H9 (cell line): Measurements from ENCODE around the gene NUP214. TPM values are rescaled to one million over a fixed set of nuclear protein-coding genes. Genes with fewer than 3 reads are reported as not detected.

ENCODE experiments used
- DNase-seq: peaks from one replicate; pipeline ENCODE4 v3.0.0-alpha.2; 2017
- H2AFZ ChIP-seq: one replicate; pipeline ENCODE4 v1.6.1; 2013; ENCODE audit warnings: mild to moderate bottlenecking, low read length, control low read depth, moderate library complexity
- H2AK5ac ChIP-seq: 2 replicates; pipeline ENCODE4 v1.6.1; 2013; ENCODE audit warnings: low read length, control low read depth, mixed read lengths; ENCODE audit not compliant: insufficient read length
- H2BK120ac ChIP-seq: one replicate; pipeline ENCODE4 v1.6.1; 2013; ENCODE audit warnings: low read depth, mild to moderate bottlenecking, low read length, control low read depth, inconsistent platforms; ENCODE audit not compliant: poor library complexity, severe bottlenecking
- H2BK12ac ChIP-seq: 2 replicates; pipeline ENCODE4 v1.6.1; 2013; ENCODE audit warnings: low read length, control low read depth, mixed read lengths, low read depth; ENCODE audit not compliant: insufficient read length
- H2BK15ac ChIP-seq: 2 replicates; pipeline ENCODE4 v1.6.1; 2013; ENCODE audit warnings: low read depth, low read length, control low read depth
- H2BK20ac ChIP-seq: one replicate; pipeline ENCODE4 v1.6.1; 2013; ENCODE audit warnings: low read depth, mild to moderate bottlenecking, low read length, control low read depth, inconsistent platforms; ENCODE audit not compliant: poor library complexity, severe bottlenecking
- H2BK5ac ChIP-seq: 2 replicates; pipeline ENCODE4 v1.6.1; 2013; ENCODE audit warnings: low read length, control low read depth, mixed read lengths; ENCODE audit not compliant: insufficient read length
- H3K14ac ChIP-seq: 2 replicates; pipeline ENCODE4 v1.6.1; 2013; ENCODE audit warnings: low read length, control low read depth; ENCODE audit not compliant: insufficient read depth
- H3K18ac ChIP-seq: 2 replicates; pipeline ENCODE4 v1.6.1; 2013; ENCODE audit warnings: low read depth, mild to moderate bottlenecking, mixed read lengths, low read length, control low read depth; ENCODE audit not compliant: insufficient read length
- H3K23ac ChIP-seq: 2 replicates; pipeline ENCODE4 v1.6.1; 2013; ENCODE audit warnings: low read length, control low read depth, mixed read lengths, low read depth; ENCODE audit not compliant: insufficient read length
- H3K23me2 ChIP-seq: 2 replicates; pipeline ENCODE4 v1.6.1; 2013; ENCODE audit warnings: low read depth, mild to moderate bottlenecking, mixed read lengths, low read length, control low read depth; ENCODE audit not compliant: insufficient read length, poor library complexity, severe bottlenecking
- H3K27ac ChIP-seq: 2 replicates; pipeline ENCODE4 v1.5.1; 2013; ENCODE audit warnings: low read length, control low read depth, mixed read lengths, low read depth; ENCODE audit not compliant: insufficient read length
- H3K27me3 ChIP-seq: 2 replicates; pipeline ENCODE4 v1.6.1; 2013; ENCODE audit warnings: low read length, control low read depth, inconsistent platforms; ENCODE audit not compliant: insufficient read depth
- H3K4ac ChIP-seq: 2 replicates; pipeline ENCODE4 v1.6.1; 2013; ENCODE audit warnings: low read depth, mild to moderate bottlenecking, control low read depth, inconsistent platforms, low read length, moderate library complexity
- H3K4me1 ChIP-seq: 2 replicates; pipeline ENCODE4 v1.6.1; 2013; ENCODE audit warnings: low read length, control low read depth, inconsistent platforms; ENCODE audit not compliant: insufficient read depth
- H3K4me2 ChIP-seq: 2 replicates; pipeline ENCODE4 v1.6.1; 2013; ENCODE audit warnings: low read length, control low read depth, mixed read lengths; ENCODE audit not compliant: insufficient read length, insufficient read depth
- H3K56ac ChIP-seq: 2 replicates; pipeline ENCODE4 v1.6.1; 2013; ENCODE audit warnings: low read depth, mild to moderate bottlenecking, mixed read lengths, low read length, control low read depth; ENCODE audit not compliant: insufficient read length
- H3K79me1 ChIP-seq: 2 replicates; pipeline ENCODE4 v1.6.1; 2013; ENCODE audit warnings: low read depth, mild to moderate bottlenecking, moderate library complexity, low read length, control low read depth, inconsistent platforms; ENCODE audit not compliant: insufficient read depth, poor library complexity, severe bottlenecking
- H3K79me2 ChIP-seq: 2 replicates; pipeline ENCODE4 v1.6.1; 2013; ENCODE audit warnings: low read length, control low read depth, inconsistent platforms; ENCODE audit not compliant: insufficient read depth
- H3K9ac ChIP-seq: 2 replicates; pipeline ENCODE4 v1.6.1; 2013; ENCODE audit warnings: low read length, control low read depth, mixed read lengths; ENCODE audit not compliant: insufficient read length; ENCODE audit errors: extremely low read depth
- H3K9me3 ChIP-seq: one replicate; pipeline ENCODE4 v1.6.1; 2013; ENCODE audit warnings: low read depth, low read length, inconsistent platforms; ENCODE audit not compliant: control insufficient read depth
- H3T11ph ChIP-seq: one replicate; pipeline ENCODE4 v1.6.1; 2013; ENCODE audit warnings: mild to moderate bottlenecking, low read length, control low read depth, inconsistent platforms
- H4K20me1 ChIP-seq: one replicate; pipeline ENCODE4 v1.6.1; 2013; ENCODE audit not compliant: control insufficient read depth, insufficient read length, insufficient read depth
- H4K5ac ChIP-seq: 2 replicates; pipeline ENCODE4 v1.6.1; 2013; ENCODE audit warnings: low read depth, mild to moderate bottlenecking, mixed read lengths, low read length, control low read depth; ENCODE audit not compliant: insufficient read length
- H4K8ac ChIP-seq: replicated peaks from 2 replicates; pipeline ENCODE4 v1.6.1; 2013; ENCODE audit warnings: low read length, control low read depth, mixed read lengths, low read depth; ENCODE audit not compliant: insufficient read length
- H4K91ac ChIP-seq: 2 replicates; pipeline ENCODE4 v1.6.1; 2013; ENCODE audit warnings: low read depth, mild to moderate bottlenecking, moderate library complexity, mixed read lengths, low read length, control low read depth; ENCODE audit not compliant: insufficient read length
- H3K27ac Mint-ChIP-seq, 3 experiments: 2 replicates in 2 of 3; 3 replicates in 1 of 3; pipeline ENCODE4 v1.8.0; 2020 to 2021; ENCODE audit warnings: mixed read lengths in 3 of 3, mild to moderate bottlenecking in 1 of 3, moderate library complexity in 1 of 3
- H3K27me3 Mint-ChIP-seq: 2 replicates; pipeline ENCODE4 v1.8.0; 2021; ENCODE audit warnings: low read depth, mild to moderate bottlenecking, moderate library complexity, mixed read lengths
- H3K36me3 Mint-ChIP-seq, 3 experiments: 2 replicates in 2 of 3; 3 replicates in 1 of 3; pipeline ENCODE4 v1.8.0; 2020 to 2021; ENCODE audit warnings: low read depth in 3 of 3, mixed read lengths in 3 of 3; ENCODE audit not compliant: insufficient read depth in 1 of 3
- H3K4me1 Mint-ChIP-seq, 2 experiments: 2 replicates each; pipeline ENCODE4 v1.8.0; 2020; ENCODE audit warnings: mixed read lengths in 2 of 2
- H3K4me3 Mint-ChIP-seq, 2 experiments: 2 replicates in 1 of 2; 3 replicates in 1 of 2; pipeline ENCODE4 v1.8.0; 2020 to 2021; ENCODE audit warnings: mild to moderate bottlenecking in 2 of 2, mixed read lengths in 2 of 2, moderate library complexity in 1 of 2
- H3K9me3 Mint-ChIP-seq, 2 experiments: 2 replicates in 1 of 2; 3 replicates in 1 of 2; pipeline ENCODE4 v1.8.0; 2020; ENCODE audit warnings: mild to moderate bottlenecking in 2 of 2, mixed read lengths in 2 of 2, moderate library complexity in 1 of 2
- WGBS: extraction: QIAGEN DNeasy Blood & Tissue Kit; methylation state at CpG from one replicate; pipeline ENCODE4 v1.1.7; 2013; ENCODE audit warnings: missing lambda C conversion rate, low lambda C conversion rate, mixed read lengths; ENCODE audit not compliant: insufficient read length; ENCODE audit errors: extremely low coverage; 5-methylcytosine and 5-hydroxymethylcytosine counted together
- total RNA-seq: library from RNA; stranded (reverse); gene quantifications from 2 replicates; pipeline ENCODE4 v1.2.1, GENCODE V29; 2021
- TF ChIP-seq, protein P1 (sequence below): fragments of 200-600 bp; sonication (generic); conservative IDR thresholded peaks from 3 replicates; pipeline ENCODE4 v1.8.0; 2021; ENCODE audit warnings: antibody characterized with exemption, mild to moderate bottlenecking

Gene NUP214
- total RNA-seq, 1 experiment from 2014 or later: 53.8 TPM

DNA sequence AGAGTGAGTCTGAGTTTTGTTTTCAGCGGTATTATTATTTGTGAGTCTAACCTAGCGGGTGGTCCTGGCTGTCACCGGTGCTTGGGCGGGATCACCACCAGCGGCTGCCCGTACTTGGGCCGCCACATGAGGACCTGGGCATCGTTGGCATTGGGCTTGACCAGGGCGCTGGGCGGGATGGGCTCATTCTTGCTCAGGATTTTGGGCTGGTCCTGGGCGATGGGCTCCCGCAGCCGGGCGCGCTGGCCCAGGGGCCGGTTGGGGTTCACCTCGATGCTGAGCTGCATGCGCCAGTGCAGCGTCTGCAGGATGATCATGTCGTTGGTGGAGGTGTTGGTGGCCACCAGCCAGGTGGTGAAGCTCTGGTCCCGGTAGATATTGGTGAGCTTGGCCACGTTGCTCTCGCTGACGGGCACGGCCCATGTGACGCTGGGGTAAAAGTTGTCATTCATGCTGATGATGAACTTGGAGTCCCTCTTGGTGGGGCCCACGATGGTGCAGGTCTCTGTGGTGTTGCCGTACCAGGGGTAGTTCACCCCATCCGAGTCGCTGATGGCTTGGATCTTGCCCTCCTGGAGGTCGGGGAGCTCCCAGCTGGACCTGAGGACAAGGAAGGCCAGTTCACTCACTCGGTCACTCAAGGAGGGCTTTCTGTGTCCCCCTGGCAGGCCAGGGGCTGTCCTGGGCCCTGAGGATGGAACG lies 135.5 kb downstream of the NUP214 start:
- no peak for DNase-seq
- peaks cover 0 to 4% (median 3%) of the 10 kb centered on the region in 3 experiments; a peak in 4 of 7 replicates for H3K36me3 Mint-ChIP-seq
- Histone ChIP-seq H2AK5ac (no peak overlapping the region), H2BK15ac (no peak overlapping the region), H2BK5ac (no peak overlapping the region), H4K5ac (no peak overlapping the region), H3K79me1 (no peaks in the 10 kb centered on the region), H3K23me2 (peaks cover 5% of the 10 kb centered on the region), H2AFZ (no peak overlapping the region), H3K23ac (no peak overlapping the region), H3K14ac (no peak overlapping the region; the same call in 1 of the 2 replicates), H3T11ph (no peak overlapping the region), H2BK120ac (no peak overlapping the region), H3K4me2 (no peak overlapping the region), H2BK12ac (no peak overlapping the region), H3K79me2 (no peaks in the 10 kb centered on the region), H3K9ac (no peak overlapping the region), H4K91ac (no peak overlapping the region), H3K18ac (no peak overlapping the region), H3K27me3 (no peaks in the 10 kb centered on the region), H3K4ac (no peak overlapping the region), H4K8ac (no peak overlapping the region), H3K27ac (no peak overlapping the region), H3K4me1 (no peaks in the 10 kb centered on the region; the same call in 1 of the 2 replicates), H2BK20ac (no peak overlapping the region), H3K56ac (no peak overlapping the region), H4K20me1 (no peaks in the 10 kb centered on the region), H3K9me3 (no peaks in the 10 kb centered on the region)
- no CpG with 5 or more reads among the region's 33 CpGs for WGBS
- H3K9me3 Mint-ChIP-seq: no peaks in the 10 kb centered on the region
- H3K4me3 Mint-ChIP-seq: no peak overlapping the region
- H3K27ac Mint-ChIP-seq: peak overlapping the region in 1 of 3 experiments; percentile 57; a peak in 2 of 7 replicates
- TF ChIP-seq, protein P1, sequence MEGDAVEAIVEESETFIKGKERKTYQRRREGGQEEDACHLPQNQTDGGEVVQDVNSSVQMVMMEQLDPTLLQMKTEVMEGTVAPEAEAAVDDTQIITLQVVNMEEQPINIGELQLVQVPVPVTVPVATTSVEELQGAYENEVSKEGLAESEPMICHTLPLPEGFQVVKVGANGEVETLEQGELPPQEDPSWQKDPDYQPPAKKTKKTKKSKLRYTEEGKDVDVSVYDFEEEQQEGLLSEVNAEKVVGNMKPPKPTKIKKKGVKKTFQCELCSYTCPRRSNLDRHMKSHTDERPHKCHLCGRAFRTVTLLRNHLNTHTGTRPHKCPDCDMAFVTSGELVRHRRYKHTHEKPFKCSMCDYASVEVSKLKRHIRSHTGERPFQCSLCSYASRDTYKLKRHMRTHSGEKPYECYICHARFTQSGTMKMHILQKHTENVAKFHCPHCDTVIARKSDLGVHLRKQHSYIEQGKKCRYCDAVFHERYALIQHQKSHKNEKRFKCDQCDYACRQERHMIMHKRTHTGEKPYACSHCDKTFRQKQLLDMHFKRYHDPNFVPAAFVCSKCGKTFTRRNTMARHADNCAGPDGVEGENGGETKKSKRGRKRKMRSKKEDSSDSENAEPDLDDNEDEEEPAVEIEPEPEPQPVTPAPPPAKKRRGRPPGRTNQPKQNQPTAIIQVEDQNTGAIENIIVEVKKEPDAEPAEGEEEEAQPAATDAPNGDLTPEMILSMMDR: no peak
- H3K27me3 Mint-ChIP-seq: no peaks in the 10 kb centered on the region
- peaks cover 9 to 24% of the 10 kb centered on the region in 2 experiments for H3K4me1 Mint-ChIP-seq
